HepG2 (cell line): ENCODE results near the gene NEK6. TPM values are rescaled to one million over a fixed set of nuclear protein-coding genes. Genes with fewer than 3 reads are reported as not detected.

Experiments
- ATAC-seq: fragments of 200-7000 bp; cut with Tn5 transposase; 3 replicates; pipeline ENCODE4 v1.9.1; 2020; ENCODE audit warnings: mild to moderate bottlenecking, moderate library complexity
- BruUV-seq: library from RNA; stranded (reverse); fragments of 400-500 nt; replicated peaks from 2 replicates; lab custom pipeline; 2021; lab: Mats Ljungman, UMichigan
- CTCF ChIA-PET: fragments of 300-600 bp; formaldehyde crosslinking; extraction: SDS; loops from one replicate; lab custom pipeline; 2021; ENCODE audit warnings: low total read pairs, inconsistent platforms, low intra/inter-chr PET ratio; lab: Yijun Ruan, JAX
- POLR2A ChIA-PET: fragments of 350-600 bp; sonication (Branson Sonifier 250); formaldehyde crosslinking; loops from one replicate; lab custom pipeline; 2020; ENCODE audit warnings: antibody characterized with exemption, inconsistent platforms; lab: Yijun Ruan, JAX
- DNase-seq: peaks from one replicate; pipeline ENCODE4 v3.0.0-alpha.2; 2015; ENCODE audit warnings: low spot score
- FAIRE-seq: peaks from 3 replicates; lab custom pipeline; 2011; peaks lifted over from hg19 to GRCh38; lab: Jason Lieb, UNC
- H2AFZ ChIP-seq: one replicate; pipeline ENCODE4 v1.6.1; 2011; ENCODE audit warnings: low read length, inconsistent platforms
- H3K27ac ChIP-seq: fragments of 300-600 bp; 3 replicates; pipeline ENCODE4 v1.8.0; 2011; ENCODE audit warnings: mixed run types, mild to moderate bottlenecking, mixed read lengths, low read length, inconsistent platforms; ENCODE audit not compliant: insufficient read depth; ENCODE audit errors: extremely low read length
- H3K27me3 ChIP-seq, 2 experiments: fragments of 200-600 bp in 1 of 2; 2 replicates in 1 of 2; 3 replicates in 1 of 2; pipeline versions ENCODE4 v1.6.0 to v1.8.0; 2011; ENCODE audit warnings: low read length in 2 of 2, mild to moderate bottlenecking in 2 of 2, moderate library complexity in 2 of 2, inconsistent platforms in 1 of 2; ENCODE audit not compliant: insufficient read depth in 2 of 2, control insufficient read depth in 1 of 2
- H3K36me3 ChIP-seq, 2 experiments: fragments of 200-600 bp in 1 of 2; replicated peaks in 1 of 2; 2 replicates in 1 of 2; 3 replicates in 1 of 2; pipeline versions ENCODE4 v1.5.1 to v1.8.0; 2011; ENCODE audit warnings: low read length in 2 of 2, inconsistent platforms in 1 of 2; ENCODE audit not compliant: insufficient read depth in 2 of 2, control insufficient read depth in 1 of 2
- H3K4me1 ChIP-seq: 2 replicates; pipeline ENCODE4 v1.5.1; 2012; ENCODE audit warnings: low read length, inconsistent platforms; ENCODE audit not compliant: insufficient read depth
- H3K4me2 ChIP-seq: 2 replicates; pipeline ENCODE4 v1.6.0; 2011; ENCODE audit warnings: low read depth, low read length, inconsistent platforms
- H3K4me3 ChIP-seq, 3 experiments: fragments of 200-600 bp in 1 of 3; sonication (generic), shearing (Covaris generic) in 1 of 3; replicated peaks in 1 of 3; 2 replicates each; pipeline ENCODE4 v1.5.1; 2011 to 2016; ENCODE audit warnings: low read length in 3 of 3, inconsistent platforms in 2 of 3, low read depth in 2 of 3, mild to moderate bottlenecking in 2 of 3, control low read depth in 1 of 3, mixed read lengths in 1 of 3; ENCODE audit not compliant: insufficient read depth in 1 of 3
- H3K79me2 ChIP-seq: one replicate; pipeline ENCODE4 v1.6.1; 2011; ENCODE audit warnings: low read length, inconsistent platforms; ENCODE audit not compliant: insufficient read depth
- H3K9ac ChIP-seq: 2 replicates; pipeline ENCODE4 v1.6.0; 2011; ENCODE audit warnings: mild to moderate bottlenecking, low read depth, low read length, inconsistent platforms; ENCODE audit not compliant: insufficient read depth
- H3K9me3 ChIP-seq: 2 replicates; pipeline ENCODE4 v1.5.1; 2012; ENCODE audit warnings: mild to moderate bottlenecking, low read length
- H4K20me1 ChIP-seq: 2 replicates; pipeline ENCODE4 v1.6.0; 2011; ENCODE audit warnings: inconsistent platforms, mild to moderate bottlenecking, low read length, moderate library complexity; ENCODE audit not compliant: insufficient read depth
- FOSL2 ChIP-seq: sonication (generic); formaldehyde crosslinking; IDR thresholded peaks from 2 replicates; pipeline ENCODE4 v1.4.0; 2020; ENCODE audit warnings: missing genetic modification reagents
- MAFF ChIP-seq: IDR thresholded peaks from 2 replicates; pipeline ENCODE4 v1.6.1; 2011; ENCODE audit warnings: low read depth, low read length, improper control_type of control experiment
- MAFK ChIP-seq, 2 experiments: IDR thresholded peaks in 1 of 2; conservative IDR thresholded peaks in 1 of 2; 2 replicates each; pipeline ENCODE4 v1.6.1; 2011; ENCODE audit warnings: improper control_type of control experiment in 2 of 2, low read length in 2 of 2
- NR2F6 ChIP-seq, 2 experiments: IDR thresholded peaks; 2 replicates each; pipeline ENCODE4 v1.6.1; 2016; ENCODE audit warnings: antibody characterized with exemption in 1 of 2, mild to moderate bottlenecking in 1 of 2
- RXRA ChIP-seq: sonication (generic); formaldehyde crosslinking; IDR thresholded peaks from 2 replicates; pipeline ENCODE4 v1.5.1; 2020; ENCODE audit warnings: missing genetic modification reagents
- ZBTB38 ChIP-seq: sonication (generic); formaldehyde crosslinking; IDR thresholded peaks from 2 replicates; pipeline ENCODE4 v1.5.1; 2020; ENCODE audit warnings: mild to moderate bottlenecking, missing genetic modification reagents
- ZBTB8A ChIP-seq: sonication (generic); formaldehyde crosslinking; IDR thresholded peaks from 2 replicates; pipeline ENCODE4 v1.4.0; 2020; ENCODE audit warnings: mild to moderate bottlenecking, low read depth, missing genetic modification reagents, borderline replicate concordance
- WGBS: methylation state at CpG from one replicate; pipeline ENCODE4 v1.1.6; 2017; ENCODE audit warnings: low lambda C conversion rate; 5-methylcytosine and 5-hydroxymethylcytosine counted together
- in situ Hi-C: cut with HindIII; loops from 2 replicates; pipeline ENCODE4 v1.10.0; 2017; ENCODE audit warnings: low pct_unique_long_range_greater_than_20kb; ENCODE audit not compliant: extremely low pct_ligation_motif_present
- intact Hi-C: fragments of 100-400 bp; cut with micrococcal nuclease; formaldehyde crosslinking; loops from one replicate; pipeline ENCODE4 v1.10.0; 2022; ENCODE audit not compliant: unreplicated experiment
- polyA plus RNA-seq, 8 experiments: library from polyadenylated mRNA; depleted of rRNA in 3 of 8; stranded (reverse) in 7 of 8; unstranded in 1 of 8; fragments of >200 nt; fragmentation: Illumina TruSeq in 4 of 8; extraction: Trizol in 4 of 8; gene quantifications; 2 replicates each; pipeline versions ENCODE4 v1.2.1 to v1.2.3, GENCODE V29; 2011 to 2016; ENCODE audit warnings: low read depth in 4 of 8, missing spikeins in 1 of 8, mixed read lengths in 1 of 8; ENCODE audit not compliant: insufficient read depth in 1 of 8
- total RNA-seq, 5 experiments: library from RNA; depleted of rRNA; stranded (reverse); fragments of >200 nt; fragmentation: Illumina TruSeq; extraction: Trizol; gene quantifications; 2 replicates each; pipeline ENCODE4 v1.2.3, GENCODE V29; 2016; ENCODE audit warnings: low read depth in 1 of 5
- TF ChIP-seq, protein P1 (sequence below): sonication (generic); formaldehyde crosslinking; IDR thresholded peaks from 2 replicates; pipeline ENCODE4 v1.5.0; 2020; ENCODE audit warnings: mild to moderate bottlenecking, missing genetic modification reagents, moderate library complexity
- TF ChIP-seq, protein P2 (sequence below): sonication (generic); formaldehyde crosslinking; IDR thresholded peaks from 2 replicates; pipeline ENCODE4 v1.5.1; 2020; ENCODE audit warnings: mild to moderate bottlenecking, missing genetic modification reagents, moderate library complexity
- TF ChIP-seq, protein P3 (sequence below): sonication (generic); formaldehyde crosslinking; conservative IDR thresholded peaks from 2 replicates; pipeline ENCODE4 v1.8.0; 2022; ENCODE audit warnings: low read depth, missing genetic modification reagents

The NEK6 gene
- total and polyA plus RNA-seq, 2 of the 13 experiments (the other 11 are each of a cell fraction or from before 2014, with no cell fraction given), result 30.4 to 119 TPM

DNA sequence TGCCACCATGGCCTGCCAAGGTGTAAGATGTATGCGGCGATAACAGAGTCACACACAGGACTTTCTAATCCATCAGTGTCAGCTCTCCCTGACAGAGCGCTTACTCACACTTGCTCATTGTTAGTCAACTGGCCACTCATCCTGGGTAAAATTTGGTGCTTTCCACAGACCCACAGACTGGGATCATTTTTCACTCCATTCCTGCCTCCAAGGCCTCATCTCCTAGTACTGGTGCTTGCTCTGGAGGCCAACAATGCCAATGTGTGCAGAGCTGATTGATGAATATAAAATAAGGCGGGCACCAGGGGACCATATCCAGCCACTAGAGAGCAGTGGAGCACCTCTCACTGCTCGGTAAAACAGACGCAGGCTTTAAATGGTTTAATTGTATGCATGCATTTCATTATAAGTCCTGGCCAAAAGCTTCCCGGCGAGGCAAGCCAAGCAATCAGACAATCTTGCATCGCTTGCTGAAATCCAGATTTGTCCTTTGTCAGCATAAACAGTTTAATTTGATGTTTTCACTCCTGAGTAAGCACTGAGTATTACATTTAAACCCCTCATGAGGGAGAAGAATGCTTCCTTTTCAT is 135.2 kb downstream of the NEK6 start:
- H3K27me3 ChIP-seq, result no peaks in the 10 kb centered on the region
- ChIA-PET CTCF (no interaction called here), POLR2A (no interaction called here)
- H3K9me3 ChIP-seq, result no peaks in the 10 kb centered on the region
- peaks cover 7 to 34% of the 10 kb centered on the region in 2 experiments for H3K36me3 ChIP-seq
- ATAC-seq, result peak; percentile 45
- no peak overlapping the region for H2AFZ ChIP-seq
- WGBS, result 91% methylated on average over 9 of the region's 9 CpGs
- in situ Hi-C loops (no loop called here), intact Hi-C loops (loop anchor here (5.0 kb wide), 1 partner anchor 261 kb away; no protein-coding TSS in a partner anchor)
- DNase-seq, result no peak
- FAIRE-seq, result no peak
- H3K79me2 ChIP-seq, result peaks cover 91% of the 10 kb centered on the region
- no peak overlapping the region for H3K4me3 ChIP-seq
- no peak overlapping the region for H3K4me2 ChIP-seq
- H3K9ac ChIP-seq, result no peak overlapping the region
- no peak overlapping the region for H3K27ac ChIP-seq
- no peaks in the 10 kb centered on the region for H4K20me1 ChIP-seq
- peaks cover 54% of the 10 kb centered on the region for H3K4me1 ChIP-seq
- BruUV-seq, result no TSS peak
- TF ChIP-seq FOSL2 (0 out of 2 replicates have a peak, but pooled peaks have one; percentile 11), MAFK (conservative IDR thresholded peaks at IDR 0.05 in 1 of 2, IDR thresholded peaks at IDR 0.05 in 1 of 2; ENCODE audit: low read length in 2 of 2) (peak; percentile 62 to 74), ZBTB38 (no peak), MAFF (peak; percentile 75)
- TF ChIP-seq, protein P1, sequence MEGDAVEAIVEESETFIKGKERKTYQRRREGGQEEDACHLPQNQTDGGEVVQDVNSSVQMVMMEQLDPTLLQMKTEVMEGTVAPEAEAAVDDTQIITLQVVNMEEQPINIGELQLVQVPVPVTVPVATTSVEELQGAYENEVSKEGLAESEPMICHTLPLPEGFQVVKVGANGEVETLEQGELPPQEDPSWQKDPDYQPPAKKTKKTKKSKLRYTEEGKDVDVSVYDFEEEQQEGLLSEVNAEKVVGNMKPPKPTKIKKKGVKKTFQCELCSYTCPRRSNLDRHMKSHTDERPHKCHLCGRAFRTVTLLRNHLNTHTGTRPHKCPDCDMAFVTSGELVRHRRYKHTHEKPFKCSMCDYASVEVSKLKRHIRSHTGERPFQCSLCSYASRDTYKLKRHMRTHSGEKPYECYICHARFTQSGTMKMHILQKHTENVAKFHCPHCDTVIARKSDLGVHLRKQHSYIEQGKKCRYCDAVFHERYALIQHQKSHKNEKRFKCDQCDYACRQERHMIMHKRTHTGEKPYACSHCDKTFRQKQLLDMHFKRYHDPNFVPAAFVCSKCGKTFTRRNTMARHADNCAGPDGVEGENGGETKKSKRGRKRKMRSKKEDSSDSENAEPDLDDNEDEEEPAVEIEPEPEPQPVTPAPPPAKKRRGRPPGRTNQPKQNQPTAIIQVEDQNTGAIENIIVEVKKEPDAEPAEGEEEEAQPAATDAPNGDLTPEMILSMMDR, result peak; percentile 29
- TF ChIP-seq, all 625 proteins: peak for 4

DNA sequence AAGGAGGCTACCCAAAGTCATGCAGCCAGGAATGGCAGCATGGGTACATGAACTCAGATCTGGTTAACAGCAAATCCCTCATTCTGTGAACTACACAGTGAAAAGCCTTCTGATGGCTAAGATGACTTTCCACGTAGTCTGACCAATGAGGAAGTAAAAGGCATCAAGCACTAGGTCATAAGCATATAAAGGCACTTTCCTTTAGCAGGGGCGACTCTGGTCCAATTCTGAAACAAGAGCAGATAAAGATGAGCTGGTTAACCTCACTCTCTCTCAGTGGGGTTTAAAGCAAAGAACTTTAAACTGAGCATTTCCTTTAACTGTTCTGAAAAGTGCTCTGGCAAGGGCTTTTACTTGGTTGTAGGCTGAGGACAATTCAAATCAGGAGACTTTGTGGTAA is 136.4 kb downstream of the NEK6 start:
- DNase-seq, result no peak
- WGBS, result 95% methylated on average over 2 of the region's 2 CpGs
- H4K20me1 ChIP-seq, result no peaks in the 10 kb centered on the region
- H3K9me3 ChIP-seq, result no peaks in the 10 kb centered on the region
- intact Hi-C loops, result loop anchor here (5.0 kb wide), 1 partner anchor 262 kb away; no protein-coding TSS in a partner anchor
- no peak for ATAC-seq
- BruUV-seq, result no TSS peak
- H3K4me2 ChIP-seq, result no peak overlapping the region
- FAIRE-seq, result no peak
- no peak overlapping the region for H2AFZ ChIP-seq
- in situ Hi-C loops, result no loop called here
- no peak overlapping the region for H3K4me3 ChIP-seq
- H3K4me1 ChIP-seq, result peaks cover 42% of the 10 kb centered on the region
- H3K79me2 ChIP-seq, result peaks cover 88% of the 10 kb centered on the region
- ChIA-PET CTCF (no interaction called here), POLR2A (interaction anchor here (2.1 kb wide), 1 partner anchor 8 kb away, joined by 5 read pairs; no protein-coding TSS in a partner anchor)
- no peaks in the 10 kb centered on the region for H3K27me3 ChIP-seq
- no peak overlapping the region for H3K9ac ChIP-seq
- H3K36me3 ChIP-seq, result peaks cover 7 to 39% of the 10 kb centered on the region in 2 experiments
- H3K27ac ChIP-seq, result no peak overlapping the region
- TF ChIP-seq, protein P2, sequence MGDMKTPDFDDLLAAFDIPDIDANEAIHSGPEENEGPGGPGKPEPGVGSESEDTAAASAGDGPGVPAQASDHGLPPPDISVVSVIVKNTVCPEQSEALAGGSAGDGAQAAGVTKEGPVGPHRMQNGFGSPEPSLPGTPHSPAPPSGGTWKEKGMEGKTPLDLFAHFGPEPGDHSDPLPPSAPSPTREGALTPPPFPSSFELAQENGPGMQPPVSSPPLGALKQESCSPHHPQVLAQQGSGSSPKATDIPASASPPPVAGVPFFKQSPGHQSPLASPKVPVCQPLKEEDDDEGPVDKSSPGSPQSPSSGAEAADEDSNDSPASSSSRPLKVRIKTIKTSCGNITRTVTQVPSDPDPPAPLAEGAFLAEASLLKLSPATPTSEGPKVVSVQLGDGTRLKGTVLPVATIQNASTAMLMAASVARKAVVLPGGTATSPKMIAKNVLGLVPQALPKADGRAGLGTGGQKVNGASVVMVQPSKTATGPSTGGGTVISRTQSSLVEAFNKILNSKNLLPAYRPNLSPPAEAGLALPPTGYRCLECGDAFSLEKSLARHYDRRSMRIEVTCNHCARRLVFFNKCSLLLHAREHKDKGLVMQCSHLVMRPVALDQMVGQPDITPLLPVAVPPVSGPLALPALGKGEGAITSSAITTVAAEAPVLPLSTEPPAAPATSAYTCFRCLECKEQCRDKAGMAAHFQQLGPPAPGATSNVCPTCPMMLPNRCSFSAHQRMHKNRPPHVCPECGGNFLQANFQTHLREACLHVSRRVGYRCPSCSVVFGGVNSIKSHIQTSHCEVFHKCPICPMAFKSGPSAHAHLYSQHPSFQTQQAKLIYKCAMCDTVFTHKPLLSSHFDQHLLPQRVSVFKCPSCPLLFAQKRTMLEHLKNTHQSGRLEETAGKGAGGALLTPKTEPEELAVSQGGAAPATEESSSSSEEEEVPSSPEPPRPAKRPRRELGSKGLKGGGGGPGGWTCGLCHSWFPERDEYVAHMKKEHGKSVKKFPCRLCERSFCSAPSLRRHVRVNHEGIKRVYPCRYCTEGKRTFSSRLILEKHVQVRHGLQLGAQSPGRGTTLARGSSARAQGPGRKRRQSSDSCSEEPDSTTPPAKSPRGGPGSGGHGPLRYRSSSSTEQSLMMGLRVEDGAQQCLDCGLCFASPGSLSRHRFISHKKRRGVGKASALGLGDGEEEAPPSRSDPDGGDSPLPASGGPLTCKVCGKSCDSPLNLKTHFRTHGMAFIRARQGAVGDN (CRISPR knock-in tag), result no peak
- TF ChIP-seq RXRA (CRISPR knock-in tag) (no peak), ZBTB8A (no peak), NR2F6 (IDR thresholded peaks at IDR 0.05) (no peak), NR2F6 (CRISPR knock-in tag; IDR thresholded peaks at IDR 0.05) (no peak)
- TF ChIP-seq, protein P3, sequence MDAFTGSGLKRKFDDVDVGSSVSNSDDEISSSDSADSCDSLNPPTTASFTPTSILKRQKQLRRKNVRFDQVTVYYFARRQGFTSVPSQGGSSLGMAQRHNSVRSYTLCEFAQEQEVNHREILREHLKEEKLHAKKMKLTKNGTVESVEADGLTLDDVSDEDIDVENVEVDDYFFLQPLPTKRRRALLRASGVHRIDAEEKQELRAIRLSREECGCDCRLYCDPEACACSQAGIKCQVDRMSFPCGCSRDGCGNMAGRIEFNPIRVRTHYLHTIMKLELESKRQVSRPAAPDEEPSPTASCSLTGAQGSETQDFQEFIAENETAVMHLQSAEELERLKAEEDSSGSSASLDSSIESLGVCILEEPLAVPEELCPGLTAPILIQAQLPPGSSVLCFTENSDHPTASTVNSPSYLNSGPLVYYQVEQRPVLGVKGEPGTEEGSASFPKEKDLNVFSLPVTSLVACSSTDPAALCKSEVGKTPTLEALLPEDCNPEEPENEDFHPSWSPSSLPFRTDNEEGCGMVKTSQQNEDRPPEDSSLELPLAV (CRISPR knock-in tag), result no peak
